Gastrocnemius medialis (tissue), 4 donors: ENCODE measurements around the gene HSD17B3. TPM values are rescaled to one million over a fixed set of nuclear protein-coding genes. Genes with fewer than 3 reads are reported as not detected.

Experiments
- ATAC-seq, 2 donors: fragments of 150-250 bp; one replicate each; pipeline ENCODE4 v1.9.1; 2016
- DNase-seq, 2 donors: peaks; one replicate each; pipeline ENCODE4 v3.0.0-alpha.2; 2019
- H3K27ac ChIP-seq, 4 donors: fragments of 200-600 bp; sonication (generic); 1 replicate in 1 of 4; 2 replicates in 3 of 4; pipeline ENCODE4 v1.5.1; 2016 to 2018; ENCODE audit warnings: mild to moderate bottlenecking in 2 of 4, moderate library complexity in 1 of 4
- H3K27me3 ChIP-seq, 3 donors: fragments of 200-600 bp; sonication (generic) in 2 of 3; 1 replicate in 1 of 3; 2 replicates in 2 of 3; pipeline versions ENCODE4 v1.5.1 to v1.6.0; 2016 to 2019; ENCODE audit warnings: mild to moderate bottlenecking in 1 of 3, moderate library complexity in 1 of 3
- H3K36me3 ChIP-seq, 2 donors: fragments of 200-600 bp; sonication (generic) in 1 of 2; one replicate each; pipeline ENCODE4 v1.5.1; 2017 to 2018
- H3K4me1 ChIP-seq, 2 donors: fragments of 200-600 bp; sonication (generic) in 1 of 2; one replicate each; pipeline ENCODE4 v1.5.1; 2016 to 2017; ENCODE audit warnings: mild to moderate bottlenecking in 2 of 2
- H3K4me3 ChIP-seq, 4 donors: fragments of 200-600 bp; sonication (generic) in 3 of 4; 1 replicate in 1 of 4; 2 replicates in 3 of 4; pipeline ENCODE4 v1.5.1; 2016 to 2019; ENCODE audit warnings: mild to moderate bottlenecking in 2 of 4
- H3K9me3 ChIP-seq, 3 donors: fragments of 200-600 bp; sonication (generic) in 2 of 3; 1 replicate in 1 of 3; 2 replicates in 2 of 3; pipeline ENCODE4 v1.5.1; 2016 to 2019
- POLR2A ChIP-seq, 2 donors: fragments of 450-650 bp; IDR thresholded peaks; one replicate each; pipeline ENCODE4 v1.6.1; 2017; ENCODE audit warnings: antibody characterized with exemption in 2 of 2, mild to moderate bottlenecking in 2 of 2, moderate library complexity in 2 of 2
- in situ Hi-C, 4 donors: fragments of 200-750 bp; cut with MboI; loops; one replicate each; pipeline versions ENCODE4 v1.15.0 to v1.8.0; 2017; ENCODE audit warnings: low sequenced_read_pairs in 4 of 4
- intact Hi-C: fragments of 100-400 bp; cut with DNase I; formaldehyde crosslinking; loops from one replicate; pipeline ENCODE4 v1.15.1; 2023; ENCODE audit warnings: low total_unique reads
- total RNA-seq, 4 donors: library from RNA; depleted of rRNA; stranded (reverse); fragments of >200 nt; gene quantifications; one replicate each; pipeline versions ENCODE4 v1.1.0 to v1.2.3, GENCODE V29; 2016
- TF ChIP-seq, protein P1 (sequence below), 5 experiments: fragments of 450-650 bp in 3 of 5; fragments of 200-600 bp in 2 of 5; sonication (generic) in 2 of 5; IDR thresholded peaks in 4 of 5; conservative IDR thresholded peaks in 1 of 5; 1 replicate in 4 of 5; 2 replicates in 1 of 5; pipeline ENCODE4 v1.5.1; 2016 to 2019; ENCODE audit warnings: antibody characterized with exemption in 5 of 5, mild to moderate bottlenecking in 3 of 5, moderate library complexity in 3 of 5

The HSD17B3 gene
- total RNA-seq, 4 donors from 2014 or later, result not detected

- no peaks in the 10 kb centered on the region for H3K36me3 ChIP-seq
- DNase-seq, result no peak
- H3K4me1 ChIP-seq, result no peaks in the 10 kb centered on the region
- no peak for ATAC-seq
- no peaks in the 10 kb centered on the region for H3K27me3 ChIP-seq
- no peak overlapping the region for H3K4me3 ChIP-seq
- TF ChIP-seq, protein P1, sequence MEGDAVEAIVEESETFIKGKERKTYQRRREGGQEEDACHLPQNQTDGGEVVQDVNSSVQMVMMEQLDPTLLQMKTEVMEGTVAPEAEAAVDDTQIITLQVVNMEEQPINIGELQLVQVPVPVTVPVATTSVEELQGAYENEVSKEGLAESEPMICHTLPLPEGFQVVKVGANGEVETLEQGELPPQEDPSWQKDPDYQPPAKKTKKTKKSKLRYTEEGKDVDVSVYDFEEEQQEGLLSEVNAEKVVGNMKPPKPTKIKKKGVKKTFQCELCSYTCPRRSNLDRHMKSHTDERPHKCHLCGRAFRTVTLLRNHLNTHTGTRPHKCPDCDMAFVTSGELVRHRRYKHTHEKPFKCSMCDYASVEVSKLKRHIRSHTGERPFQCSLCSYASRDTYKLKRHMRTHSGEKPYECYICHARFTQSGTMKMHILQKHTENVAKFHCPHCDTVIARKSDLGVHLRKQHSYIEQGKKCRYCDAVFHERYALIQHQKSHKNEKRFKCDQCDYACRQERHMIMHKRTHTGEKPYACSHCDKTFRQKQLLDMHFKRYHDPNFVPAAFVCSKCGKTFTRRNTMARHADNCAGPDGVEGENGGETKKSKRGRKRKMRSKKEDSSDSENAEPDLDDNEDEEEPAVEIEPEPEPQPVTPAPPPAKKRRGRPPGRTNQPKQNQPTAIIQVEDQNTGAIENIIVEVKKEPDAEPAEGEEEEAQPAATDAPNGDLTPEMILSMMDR (IDR thresholded peaks at IDR 0.05 in 4 of 5, conservative IDR thresholded peaks at IDR 0.05 in 1 of 5), result no peak
- no peak for TF ChIP-seq POLR2A (IDR thresholded peaks at IDR 0.05)
- no peak overlapping the region for H3K27ac ChIP-seq
- intact Hi-C loops, result no loop called here
- H3K9me3 ChIP-seq, result no peaks in the 10 kb centered on the region
- in situ Hi-C loops, result loop anchor here in 2 of 4 donors (10.0 to 25.0 kb wide), 2 partner anchors 324 to 327 kb away; partner anchors contain the start of gene PRXL2C (in 1 of the 2)
Measured at GRCh38 chr9:96338299-96338698, 36.3 kb upstream of the HSD17B3 start.

GRCh38 chr9:96333958-96334357 lies 32.0 kb upstream of the HSD17B3 start:
- ATAC-seq (no peak), DNase-seq (no peak)
- no peak for TF ChIP-seq POLR2A (IDR thresholded peaks at IDR 0.05)
- TF ChIP-seq, protein P1 (IDR thresholded peaks at IDR 0.05 in 4 of 5, conservative IDR thresholded peaks at IDR 0.05 in 1 of 5), result no peak
- Histone ChIP-seq H3K4me3 (no peak overlapping the region), H3K9me3 (no peaks in the 10 kb centered on the region), H3K36me3 (no peaks in the 10 kb centered on the region), H3K4me1 (no peaks in the 10 kb centered on the region), H3K27ac (no peak overlapping the region), H3K27me3 (no peaks in the 10 kb centered on the region)
- intact Hi-C loops (no loop called here), in situ Hi-C loops (loop anchor here in 2 of 4 donors (10.0 to 25.0 kb wide), 2 partner anchors 328 to 331 kb away; partner anchors contain the start of gene PRXL2C (in 1 of the 2))

GRCh38 chr9:96331236-96331947 lies 29.4 kb upstream of the HSD17B3 start:
- DNase-seq, result no peak
- H3K4me3 ChIP-seq, result no peak overlapping the region
- H3K4me1 ChIP-seq, result no peaks in the 10 kb centered on the region
- ATAC-seq, result no peak
- intact Hi-C loops, result no loop called here
- H3K27ac ChIP-seq, result no peak overlapping the region
- no peaks in the 10 kb centered on the region for H3K27me3 ChIP-seq
- no peaks in the 10 kb centered on the region for H3K36me3 ChIP-seq
- no peaks in the 10 kb centered on the region for H3K9me3 ChIP-seq
- TF ChIP-seq, protein P1 (IDR thresholded peaks at IDR 0.05 in 4 of 5, conservative IDR thresholded peaks at IDR 0.05 in 1 of 5), result no peak
- no peak for TF ChIP-seq POLR2A (IDR thresholded peaks at IDR 0.05)
- in situ Hi-C loops, result loop anchor here in 2 of 4 donors (10.0 to 25.0 kb wide), 2 partner anchors 331 to 333 kb away; partner anchors contain the start of gene PRXL2C (in 1 of the 2)

DNA sequence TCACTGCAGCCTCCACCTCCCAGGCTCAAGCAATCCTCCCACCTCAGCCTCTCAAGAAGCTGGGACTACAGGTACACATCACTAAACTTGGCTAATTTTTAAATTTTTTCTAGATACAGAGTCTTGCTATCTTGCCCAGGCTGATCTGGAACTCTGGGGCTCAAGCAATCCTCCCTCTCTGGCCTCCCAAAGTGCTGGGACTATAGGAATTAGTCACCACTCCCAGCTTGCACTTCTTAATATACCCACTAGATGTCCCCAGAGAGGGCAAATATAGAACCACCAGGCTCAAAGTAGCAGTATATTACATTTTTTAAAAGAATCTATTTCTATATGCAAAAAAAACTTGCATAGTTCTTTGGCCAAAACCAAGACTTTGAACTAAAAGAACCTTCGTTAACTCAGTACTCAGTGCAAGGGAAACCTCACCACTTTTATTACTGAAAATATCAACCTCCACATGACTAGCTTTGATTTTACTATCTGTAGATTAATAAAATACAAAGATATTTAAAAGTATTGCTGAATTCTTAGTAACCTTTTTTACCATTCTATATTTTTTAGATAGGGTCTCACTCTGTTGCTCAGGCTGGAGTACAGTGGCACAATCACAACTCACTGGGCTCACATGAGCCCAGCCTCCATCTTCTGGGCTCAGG lies 25.8 kb upstream of the HSD17B3 start:
- in situ Hi-C loops, result loop anchor here in 2 of 4 donors (5.0 to 25.0 kb wide), 2 partner anchors 334 to 339 kb away; partner anchors contain the start of gene PRXL2C (in 1 of the 2)
- no peak overlapping the region for H3K4me3 ChIP-seq
- H3K9me3 ChIP-seq, result no peaks in the 10 kb centered on the region
- no peaks in the 10 kb centered on the region for H3K36me3 ChIP-seq
- TF ChIP-seq, protein P1 (IDR thresholded peaks at IDR 0.05 in 4 of 5, conservative IDR thresholded peaks at IDR 0.05 in 1 of 5), result peak; percentile 41 to 80 (median 64)
- TF ChIP-seq POLR2A (IDR thresholded peaks at IDR 0.05), result no peak
- intact Hi-C loops, result loop anchor here (5.0 to 10.0 kb wide), 2 partner anchors 237 to 339 kb away; no protein-coding TSS in a partner anchor
- no peaks in the 10 kb centered on the region for H3K27me3 ChIP-seq
- ATAC-seq (peak in 1 of 2 donors; percentile 70), DNase-seq (no peak)
- H3K4me1 ChIP-seq, result no peaks in the 10 kb centered on the region
- no peak overlapping the region for H3K27ac ChIP-seq
